Measurements from ENCODE around the gene COX6A2. TPM values are rescaled to one million over a fixed set of nuclear protein-coding genes. Genes with fewer than 3 reads are reported as not detected.

The COX6A2 gene
- total RNA-seq, 1 experiment from 2014 or later: not detected

- H3K4me3 Mint-ChIP-seq: no peak overlapping the region
- POLR2A ChIA-PET: no interaction called here
- CTCF ChIA-PET: no interaction called here
- no peak overlapping the region for H3K27ac Mint-ChIP-seq
- peaks cover 47% of the 10 kb centered on the region for H3K27me3 Mint-ChIP-seq (ENCODE audit: low read depth)
- no peaks in the 10 kb centered on the region for H3K4me1 Mint-ChIP-seq
- ATAC-seq (no peak), DNase-seq (ENCODE audit: low spot score) (no peak)
- H3K9me3 Mint-ChIP-seq: peaks cover 2% of the 10 kb centered on the region
- no peaks in the 10 kb centered on the region; the same call in 1 of the 2 replicates for H3K36me3 Mint-ChIP-seq
- TF ChIP-seq FOXP1 (CRISPR knock-in tag; IDR thresholded peaks at IDR 0.05; ENCODE audit: borderline replicate concordance): no peak
- no peak for TF ChIP-seq FOXJ3 (CRISPR knock-in tag; IDR thresholded peaks at IDR 0.05; ENCODE audit: borderline replicate concordance)
- TF ChIP-seq, protein P1, sequence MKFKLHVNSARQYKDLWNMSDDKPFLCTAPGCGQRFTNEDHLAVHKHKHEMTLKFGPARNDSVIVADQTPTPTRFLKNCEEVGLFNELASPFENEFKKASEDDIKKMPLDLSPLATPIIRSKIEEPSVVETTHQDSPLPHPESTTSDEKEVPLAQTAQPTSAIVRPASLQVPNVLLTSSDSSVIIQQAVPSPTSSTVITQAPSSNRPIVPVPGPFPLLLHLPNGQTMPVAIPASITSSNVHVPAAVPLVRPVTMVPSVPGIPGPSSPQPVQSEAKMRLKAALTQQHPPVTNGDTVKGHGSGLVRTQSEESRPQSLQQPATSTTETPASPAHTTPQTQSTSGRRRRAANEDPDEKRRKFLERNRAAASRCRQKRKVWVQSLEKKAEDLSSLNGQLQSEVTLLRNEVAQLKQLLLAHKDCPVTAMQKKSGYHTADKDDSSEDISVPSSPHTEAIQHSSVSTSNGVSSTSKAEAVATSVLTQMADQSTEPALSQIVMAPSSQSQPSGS (CRISPR knock-in tag; IDR thresholded peaks at IDR 0.05; ENCODE audit: borderline replicate concordance, low read depth): no peak
- TF ChIP-seq, protein P2, sequence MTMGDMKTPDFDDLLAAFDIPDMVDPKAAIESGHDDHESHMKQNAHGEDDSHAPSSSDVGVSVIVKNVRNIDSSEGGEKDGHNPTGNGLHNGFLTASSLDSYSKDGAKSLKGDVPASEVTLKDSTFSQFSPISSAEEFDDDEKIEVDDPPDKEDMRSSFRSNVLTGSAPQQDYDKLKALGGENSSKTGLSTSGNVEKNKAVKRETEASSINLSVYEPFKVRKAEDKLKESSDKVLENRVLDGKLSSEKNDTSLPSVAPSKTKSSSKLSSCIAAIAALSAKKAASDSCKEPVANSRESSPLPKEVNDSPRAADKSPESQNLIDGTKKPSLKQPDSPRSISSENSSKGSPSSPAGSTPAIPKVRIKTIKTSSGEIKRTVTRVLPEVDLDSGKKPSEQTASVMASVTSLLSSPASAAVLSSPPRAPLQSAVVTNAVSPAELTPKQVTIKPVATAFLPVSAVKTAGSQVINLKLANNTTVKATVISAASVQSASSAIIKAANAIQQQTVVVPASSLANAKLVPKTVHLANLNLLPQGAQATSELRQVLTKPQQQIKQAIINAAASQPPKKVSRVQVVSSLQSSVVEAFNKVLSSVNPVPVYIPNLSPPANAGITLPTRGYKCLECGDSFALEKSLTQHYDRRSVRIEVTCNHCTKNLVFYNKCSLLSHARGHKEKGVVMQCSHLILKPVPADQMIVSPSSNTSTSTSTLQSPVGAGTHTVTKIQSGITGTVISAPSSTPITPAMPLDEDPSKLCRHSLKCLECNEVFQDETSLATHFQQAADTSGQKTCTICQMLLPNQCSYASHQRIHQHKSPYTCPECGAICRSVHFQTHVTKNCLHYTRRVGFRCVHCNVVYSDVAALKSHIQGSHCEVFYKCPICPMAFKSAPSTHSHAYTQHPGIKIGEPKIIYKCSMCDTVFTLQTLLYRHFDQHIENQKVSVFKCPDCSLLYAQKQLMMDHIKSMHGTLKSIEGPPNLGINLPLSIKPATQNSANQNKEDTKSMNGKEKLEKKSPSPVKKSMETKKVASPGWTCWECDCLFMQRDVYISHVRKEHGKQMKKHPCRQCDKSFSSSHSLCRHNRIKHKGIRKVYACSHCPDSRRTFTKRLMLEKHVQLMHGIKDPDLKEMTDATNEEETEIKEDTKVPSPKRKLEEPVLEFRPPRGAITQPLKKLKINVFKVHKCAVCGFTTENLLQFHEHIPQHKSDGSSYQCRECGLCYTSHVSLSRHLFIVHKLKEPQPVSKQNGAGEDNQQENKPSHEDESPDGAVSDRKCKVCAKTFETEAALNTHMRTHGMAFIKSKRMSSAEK (CRISPR knock-in tag; IDR thresholded peaks at IDR 0.05; ENCODE audit: borderline replicate concordance): no peak
- TF ChIP-seq, protein P3, sequence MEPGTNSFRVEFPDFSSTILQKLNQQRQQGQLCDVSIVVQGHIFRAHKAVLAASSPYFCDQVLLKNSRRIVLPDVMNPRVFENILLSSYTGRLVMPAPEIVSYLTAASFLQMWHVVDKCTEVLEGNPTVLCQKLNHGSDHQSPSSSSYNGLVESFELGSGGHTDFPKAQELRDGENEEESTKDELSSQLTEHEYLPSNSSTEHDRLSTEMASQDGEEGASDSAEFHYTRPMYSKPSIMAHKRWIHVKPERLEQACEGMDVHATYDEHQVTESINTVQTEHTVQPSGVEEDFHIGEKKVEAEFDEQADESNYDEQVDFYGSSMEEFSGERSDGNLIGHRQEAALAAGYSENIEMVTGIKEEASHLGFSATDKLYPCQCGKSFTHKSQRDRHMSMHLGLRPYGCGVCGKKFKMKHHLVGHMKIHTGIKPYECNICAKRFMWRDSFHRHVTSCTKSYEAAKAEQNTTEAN (CRISPR knock-in tag; IDR thresholded peaks at IDR 0.05): no peak
- TF ChIP-seq ZNF263 (CRISPR knock-in tag; IDR thresholded peaks at IDR 0.05; ENCODE audit: low read depth): no peak
- no peak for TF ChIP-seq TEAD4 (CRISPR knock-in tag; IDR thresholded peaks at IDR 0.05)
- TF ChIP-seq ESRRA (CRISPR knock-in tag; IDR thresholded peaks at IDR 0.05; ENCODE audit: borderline replicate concordance): no peak
- no peak for TF ChIP-seq ZNF219 (CRISPR knock-in tag; IDR thresholded peaks at IDR 0.05; ENCODE audit: borderline replicate concordance)
- TF ChIP-seq ZNF396 (CRISPR knock-in tag; IDR thresholded peaks at IDR 0.05; ENCODE audit: borderline replicate concordance): no peak
- TF ChIP-seq, protein P4, sequence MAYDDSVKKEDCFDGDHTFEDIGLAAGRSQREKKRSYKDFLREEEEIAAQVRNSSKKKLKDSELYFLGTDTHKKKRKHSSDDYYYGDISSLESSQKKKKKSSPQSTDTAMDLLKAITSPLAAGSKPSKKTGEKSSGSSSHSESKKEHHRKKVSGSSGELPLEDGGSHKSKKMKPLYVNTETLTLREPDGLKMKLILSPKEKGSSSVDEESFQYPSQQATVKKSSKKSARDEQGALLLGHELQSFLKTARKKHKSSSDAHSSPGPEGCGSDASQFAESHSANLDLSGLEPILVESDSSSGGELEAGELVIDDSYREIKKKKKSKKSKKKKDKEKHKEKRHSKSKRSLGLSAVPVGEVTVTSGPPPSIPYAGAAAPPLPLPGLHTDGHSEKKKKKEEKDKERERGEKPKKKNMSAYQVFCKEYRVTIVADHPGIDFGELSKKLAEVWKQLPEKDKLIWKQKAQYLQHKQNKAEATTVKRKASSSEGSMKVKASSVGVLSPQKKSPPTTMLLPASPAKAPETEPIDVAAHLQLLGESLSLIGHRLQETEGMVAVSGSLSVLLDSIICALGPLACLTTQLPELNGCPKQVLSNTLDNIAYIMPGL (CRISPR knock-in tag; IDR thresholded peaks at IDR 0.05): no peak
- no peak for TF ChIP-seq MYBL2 (CRISPR knock-in tag; IDR thresholded peaks at IDR 0.05)
- no peak for TF ChIP-seq ARID4B (CRISPR knock-in tag; IDR thresholded peaks at IDR 0.05; ENCODE audit: borderline replicate concordance)
- no peak for TF ChIP-seq NFE2L1 (CRISPR knock-in tag; IDR thresholded peaks at IDR 0.05)
- TF ChIP-seq KAT7 (CRISPR knock-in tag; IDR thresholded peaks at IDR 0.05; ENCODE audit: borderline replicate concordance): no peak
- no peak for TF ChIP-seq TCF7 (CRISPR knock-in tag; IDR thresholded peaks at IDR 0.05; ENCODE audit: low read depth)
- TF ChIP-seq SMAD3 (CRISPR knock-in tag; IDR thresholded peaks at IDR 0.05; ENCODE audit: borderline replicate concordance): no peak
- TF ChIP-seq, protein P5, sequence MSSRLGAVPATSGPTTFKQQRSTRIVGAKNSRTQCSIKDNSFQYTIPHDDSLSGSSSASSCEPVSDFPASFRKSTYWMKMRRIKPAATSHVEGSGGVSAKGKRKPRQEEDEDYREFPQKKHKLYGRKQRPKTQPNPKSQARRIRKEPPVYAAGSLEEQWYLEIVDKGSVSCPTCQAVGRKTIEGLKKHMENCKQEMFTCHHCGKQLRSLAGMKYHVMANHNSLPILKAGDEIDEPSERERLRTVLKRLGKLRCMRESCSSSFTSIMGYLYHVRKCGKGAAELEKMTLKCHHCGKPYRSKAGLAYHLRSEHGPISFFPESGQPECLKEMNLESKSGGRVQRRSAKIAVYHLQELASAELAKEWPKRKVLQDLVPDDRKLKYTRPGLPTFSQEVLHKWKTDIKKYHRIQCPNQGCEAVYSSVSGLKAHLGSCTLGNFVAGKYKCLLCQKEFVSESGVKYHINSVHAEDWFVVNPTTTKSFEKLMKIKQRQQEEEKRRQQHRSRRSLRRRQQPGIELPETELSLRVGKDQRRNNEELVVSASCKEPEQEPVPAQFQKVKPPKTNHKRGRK (CRISPR knock-in tag; IDR thresholded peaks at IDR 0.05; ENCODE audit: borderline replicate concordance): no peak
Observed at GRCh38 chr16:31423241-31423640, 4.9 kb downstream of the COX6A2 start.
